GM12801 (cell line): Measurements from ENCODE around the gene CELF6.

Experiments
- TF ChIP-seq, protein P1 (sequence below): IDR thresholded peaks from one replicate; pipeline ENCODE4 v1.5.1; 2011; ENCODE audit warnings: control low read depth; ENCODE audit not compliant: insufficient read length; ENCODE audit errors: extremely low read depth

The CELF6 gene

GRCh38 chr15:72318408-72318942, 1.5 kb downstream of the CELF6 start:
- TF ChIP-seq, protein P1, sequence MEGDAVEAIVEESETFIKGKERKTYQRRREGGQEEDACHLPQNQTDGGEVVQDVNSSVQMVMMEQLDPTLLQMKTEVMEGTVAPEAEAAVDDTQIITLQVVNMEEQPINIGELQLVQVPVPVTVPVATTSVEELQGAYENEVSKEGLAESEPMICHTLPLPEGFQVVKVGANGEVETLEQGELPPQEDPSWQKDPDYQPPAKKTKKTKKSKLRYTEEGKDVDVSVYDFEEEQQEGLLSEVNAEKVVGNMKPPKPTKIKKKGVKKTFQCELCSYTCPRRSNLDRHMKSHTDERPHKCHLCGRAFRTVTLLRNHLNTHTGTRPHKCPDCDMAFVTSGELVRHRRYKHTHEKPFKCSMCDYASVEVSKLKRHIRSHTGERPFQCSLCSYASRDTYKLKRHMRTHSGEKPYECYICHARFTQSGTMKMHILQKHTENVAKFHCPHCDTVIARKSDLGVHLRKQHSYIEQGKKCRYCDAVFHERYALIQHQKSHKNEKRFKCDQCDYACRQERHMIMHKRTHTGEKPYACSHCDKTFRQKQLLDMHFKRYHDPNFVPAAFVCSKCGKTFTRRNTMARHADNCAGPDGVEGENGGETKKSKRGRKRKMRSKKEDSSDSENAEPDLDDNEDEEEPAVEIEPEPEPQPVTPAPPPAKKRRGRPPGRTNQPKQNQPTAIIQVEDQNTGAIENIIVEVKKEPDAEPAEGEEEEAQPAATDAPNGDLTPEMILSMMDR: no peak

DNA sequence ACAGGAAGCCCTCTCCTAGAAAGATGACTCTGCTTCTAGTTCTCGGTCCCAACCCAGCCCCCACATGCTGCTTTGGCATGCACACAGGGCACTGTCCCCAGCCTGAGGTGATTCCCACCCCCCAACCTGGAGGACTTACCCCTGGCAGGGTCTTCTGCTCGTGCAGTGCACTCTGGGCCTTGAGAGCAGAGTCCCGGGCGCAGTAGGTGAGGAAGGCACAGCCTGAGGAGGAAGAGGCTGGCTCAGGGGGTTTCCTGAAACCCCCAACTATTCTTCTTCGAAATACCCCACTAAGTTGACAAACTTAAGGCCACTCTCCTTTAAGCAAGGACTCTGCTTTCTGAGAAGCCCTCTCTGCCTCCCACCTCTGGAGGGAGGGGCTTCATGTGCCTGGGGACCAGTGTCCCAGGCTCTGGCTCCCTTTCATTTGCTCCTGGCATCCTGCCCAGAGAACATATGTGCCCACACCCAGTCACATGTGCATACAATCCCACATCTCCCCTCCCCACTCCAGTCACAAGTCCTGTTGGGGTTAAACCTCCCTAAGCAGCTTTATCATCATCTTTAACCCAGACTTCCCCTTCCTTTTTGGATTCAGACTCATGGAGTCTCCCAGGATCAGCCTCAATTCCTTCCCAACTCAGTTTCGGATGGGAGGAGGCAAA, 4.1 kb downstream of the CELF6 start:
- TF ChIP-seq, protein P1: no peak

DNA sequence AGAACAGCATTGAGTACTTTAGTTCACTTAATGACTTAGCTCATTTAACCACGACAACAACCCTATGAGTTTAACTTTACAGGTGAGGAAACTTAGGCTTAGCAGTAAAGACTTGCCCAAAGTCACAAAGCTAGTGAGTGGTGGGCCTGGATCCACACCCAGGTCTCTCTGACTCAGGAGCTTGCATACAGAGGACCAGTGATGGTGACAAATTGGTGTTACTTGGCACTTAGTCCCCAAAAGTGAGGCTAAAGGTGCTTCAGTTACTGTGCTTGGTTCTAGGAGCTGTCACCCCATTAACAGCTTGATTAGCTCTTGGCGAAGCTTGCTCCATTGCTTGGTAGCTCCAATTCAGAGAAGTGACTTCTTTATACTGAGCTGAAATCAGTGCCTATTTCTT, 6.1 kb downstream of the CELF6 start:
- TF ChIP-seq, protein P1: no peak

DNA sequence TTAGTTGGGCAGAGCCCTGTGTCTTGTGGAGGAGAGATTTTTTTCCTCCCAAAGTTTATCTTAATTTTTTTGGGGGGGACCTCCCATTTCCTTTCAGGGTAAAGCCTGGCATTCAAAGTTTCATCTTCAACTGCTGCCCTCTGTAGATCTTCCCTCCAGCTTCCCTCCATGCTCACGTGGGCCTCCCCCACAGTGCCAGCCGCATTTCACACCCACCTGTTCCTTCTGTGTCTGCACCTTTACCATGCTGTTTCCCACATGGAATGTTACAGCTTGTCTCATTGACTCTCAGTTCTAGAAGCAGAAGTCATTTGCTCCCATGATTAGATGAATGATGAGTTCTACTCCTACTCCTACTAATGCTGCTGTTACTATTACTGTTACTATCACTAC, 6.5 kb downstream of the CELF6 start:
- TF ChIP-seq, protein P1: no peak

- TF ChIP-seq, protein P1: no peak
These were observed 7.1 kb downstream of the CELF6 start for GRCh38 chr15:72312605-72313447.

DNA sequence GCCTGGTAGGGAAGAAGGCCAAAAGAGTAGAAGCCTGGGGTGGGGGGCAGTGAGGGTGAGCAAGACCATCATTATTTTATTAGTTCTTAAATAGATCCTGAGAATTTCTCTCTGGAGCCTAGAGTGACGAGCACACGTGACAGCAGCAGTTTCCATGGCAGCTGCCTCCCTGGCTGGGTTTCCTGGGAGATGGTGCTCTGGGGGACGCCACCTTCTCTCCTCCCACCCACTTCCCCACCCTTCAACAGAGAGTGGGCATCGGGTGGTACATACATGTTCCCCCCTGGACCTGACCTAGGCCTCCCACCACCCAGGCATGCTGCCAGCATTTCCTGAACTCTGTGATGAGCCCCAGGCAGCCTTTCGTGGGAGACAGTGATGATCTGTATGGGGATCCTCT, 12.9 kb downstream of the CELF6 start:
- TF ChIP-seq, protein P1: no peak

- TF ChIP-seq, protein P1: no peak
These were observed 13.7 kb downstream of the CELF6 start for GRCh38 chr15:72306211-72306785.
